H1 (cell line): ENCODE measurements around the gene TUBGCP2. TPM values are rescaled to one million over a fixed set of nuclear protein-coding genes. Genes with fewer than 3 reads are reported as not detected.

Experiments used
- ATF3 ChIP-seq: IDR thresholded peaks from 2 replicates; pipeline ENCODE4 v1.6.1; 2011; ENCODE audit warnings: low read depth, mild to moderate bottlenecking, low read length; ENCODE audit not compliant: insufficient read depth
- CBX5 ChIP-seq: fragments of 300-800, 300-1000 bp; sonication (generic); IDR thresholded peaks from 2 replicates; pipeline ENCODE4 v1.7.1; 2016; ENCODE audit warnings: antibody characterized with exemption, low read length, low read depth
- CTBP2 ChIP-seq: IDR thresholded peaks from 2 replicates; pipeline ENCODE4 v1.7.0; 2011; ENCODE audit warnings: borderline replicate concordance, mild to moderate bottlenecking, moderate library complexity, mixed read lengths, low read length; ENCODE audit not compliant: insufficient read depth, insufficient read length
- EGR1 ChIP-seq: IDR thresholded peaks from 2 replicates; pipeline ENCODE4 v1.6.1; 2011; ENCODE audit warnings: low read depth, low read length, borderline replicate concordance
- EP300 ChIP-seq, 2 experiments: IDR thresholded peaks; 1 replicate in 1 of 2; 2 replicates in 1 of 2; pipeline ENCODE4 v1.6.1; 2011 to 2012; ENCODE audit warnings: low read depth in 2 of 2, low read length in 2 of 2, mild to moderate bottlenecking in 2 of 2, borderline replicate concordance in 1 of 2, inconsistent platforms in 1 of 2, moderate library complexity in 1 of 2
- FOSL1 ChIP-seq: IDR thresholded peaks from 2 replicates; pipeline ENCODE4 v1.6.1; 2011; ENCODE audit warnings: mild to moderate bottlenecking, low read depth, low read length, moderate library complexity; ENCODE audit not compliant: insufficient read depth
- GABPA ChIP-seq: IDR thresholded peaks from 2 replicates; pipeline ENCODE4 v1.6.1; 2011; ENCODE audit warnings: mild to moderate bottlenecking, low read length, moderate library complexity, borderline replicate concordance; ENCODE audit not compliant: insufficient read depth
- KDM1A ChIP-seq: fragments of 200-600, 300-600 bp; sonication (generic); IDR thresholded peaks from 2 replicates; pipeline ENCODE4 v1.7.1; 2016; ENCODE audit warnings: mild to moderate bottlenecking, low read length, borderline replicate concordance
- KDM4A ChIP-seq: IDR thresholded peaks from one replicate; pipeline ENCODE4 v1.7.1; 2012; ENCODE audit warnings: low read depth, mild to moderate bottlenecking, moderate library complexity, low read length, inconsistent platforms; ENCODE audit not compliant: severe bottlenecking
- NRF1 ChIP-seq: IDR thresholded peaks from 2 replicates; pipeline ENCODE4 v1.6.1; 2011; ENCODE audit warnings: mild to moderate bottlenecking, low read depth, low read length, improper control_type of control experiment
- PHF8 ChIP-seq: fragments of 200-600 bp; sonication (generic); conservative IDR thresholded peaks from 2 replicates; pipeline ENCODE4 v1.7.1; 2012; ENCODE audit warnings: low read depth, mild to moderate bottlenecking, inconsistent platforms, low read length, moderate library complexity
- POLR2AphosphoS5 ChIP-seq: IDR thresholded peaks from 2 replicates; pipeline ENCODE4 v1.6.1; 2011; ENCODE audit warnings: low read depth, low read length
- POU5F1 ChIP-seq: IDR thresholded peaks from 2 replicates; pipeline ENCODE4 v1.6.1; 2011; ENCODE audit warnings: low read depth, mild to moderate bottlenecking, low read length, moderate library complexity
- RAD21 ChIP-seq, 2 experiments: IDR thresholded peaks in 1 of 2; conservative IDR thresholded peaks in 1 of 2; 2 replicates each; pipeline ENCODE4 v1.6.1; 2011; ENCODE audit warnings: low read depth in 2 of 2, low read length in 2 of 2, improper control_type of control experiment in 1 of 2, inconsistent platforms in 1 of 2, mild to moderate bottlenecking in 1 of 2, moderate library complexity in 1 of 2
- RFX5 ChIP-seq: IDR thresholded peaks from 2 replicates; pipeline ENCODE4 v1.6.1; 2011; ENCODE audit warnings: low read depth, low read length, improper control_type of control experiment, borderline replicate concordance
- SAP30 ChIP-seq: fragments of 300-600 bp; sonication (generic); IDR thresholded peaks from 2 replicates; pipeline ENCODE4 v1.7.1; 2012; ENCODE audit warnings: low read length, moderate library complexity, mild to moderate bottlenecking, inconsistent platforms; ENCODE audit not compliant: insufficient read depth, insufficient replicate concordance
- SIRT6 ChIP-seq: IDR thresholded peaks from one replicate; pipeline ENCODE4 v1.7.1; 2012; ENCODE audit warnings: low read length, inconsistent platforms
- SP1 ChIP-seq: IDR thresholded peaks from 2 replicates; pipeline ENCODE4 v1.6.1; 2011; ENCODE audit warnings: low read depth, low read length
- SP2 ChIP-seq: IDR thresholded peaks from 2 replicates; pipeline ENCODE4 v1.6.1; 2012; ENCODE audit warnings: mild to moderate bottlenecking, low read length, inconsistent platforms
- SP4 ChIP-seq: IDR thresholded peaks from 2 replicates; pipeline ENCODE4 v1.6.1; 2012; ENCODE audit warnings: low read length, inconsistent platforms
- SRF ChIP-seq: IDR thresholded peaks from 2 replicates; pipeline ENCODE4 v1.6.1; 2011; ENCODE audit warnings: mild to moderate bottlenecking, low read depth, low read length, moderate library complexity
- TAF7 ChIP-seq: optimal IDR thresholded peaks from 2 replicates; pipeline ENCODE3; 2011; ENCODE audit warnings: low read depth, mild to moderate bottlenecking, inconsistent platforms, low read length, moderate library complexity, borderline replicate concordance
- YY1 ChIP-seq: IDR thresholded peaks from 2 replicates; pipeline ENCODE4 v1.6.1; 2011; ENCODE audit warnings: low read depth, mild to moderate bottlenecking, low read length
- polyA plus RNA-seq, 7 experiments: library from polyadenylated mRNA; depleted of rRNA in 3 of 7; stranded (reverse) in 5 of 7; unstranded in 2 of 7; fragments of >200 nt in 5 of 7; fragments of 200-250 nt in 2 of 7; gene quantifications; 1 replicate in 5 of 7; 2 replicates in 1 of 7; 4 replicates in 1 of 7; pipeline versions ENCODE4 v1.2.1 to v1.2.3, GENCODE V29; 2011 to 2013; ENCODE audit warnings: missing spikeins in 2 of 7, mixed read lengths in 2 of 7
- total RNA-seq: library from RNA; stranded (reverse); fragmentation: NEBNext Ultra II Directional; extraction: Animal tissue kit (Norgen Biotek cat#: 25700); gene quantifications from 2 replicates; pipeline ENCODE4 v1.2.1, GENCODE V29; 2021

The TUBGCP2 gene
- total and polyA plus RNA-seq, 2 of the 8 experiments (the other 6 are each of a cell fraction or from before 2014, with no cell fraction given) = 34.9 to 51.9 TPM

- TF ChIP-seq KDM1A (no peak), KDM4A (peak; percentile 77), NRF1 (no peak), EGR1 (peak; percentile 89; the same call in 1 of the 2 replicates), POU5F1 (no peak), SP4 (no peak), SP1 (no peak), YY1 (no peak), PHF8 (peak; percentile 93), SRF (no peak), TAF7 (no peak), FOSL1 (no peak), SIRT6 (no peak), RFX5 (no peak), GABPA (no peak), CTBP2 (no peak), POLR2AphosphoS5 (no peak; the same call in 1 of the 2 replicates), ATF3 (no peak), SAP30 (no peak), SP2 (no peak), CBX5 (no peak), RAD21 (IDR thresholded peaks at IDR 0.05 in 1 of 2, conservative IDR thresholded peaks at IDR 0.05 in 1 of 2; ENCODE audit: low read depth in 2 of 2, low read length in 2 of 2) (no peak), EP300 (IDR thresholded peaks at IDR 0.05; ENCODE audit: borderline replicate concordance in 1 of 2, low read depth in 2 of 2, low read length in 2 of 2) (no peak)
Measured at GRCh38 chr10:133357285-133358161, 48.9 kb upstream of the TUBGCP2 start, which contains the start of gene FUOM (continued).
